HG03439 (cell line): ENCODE data around the gene FES.
"Not testable (repeated sequence)": the region's sequence is repeated elsewhere in the genome, so short reads cannot be mapped to it uniquely, and the experiment has no call there.

Experiments used
- ATAC-seq: cut with Tn5 transposase; IDR thresholded peaks from one replicate; pipeline ENCODE4 v1.9.1; 2021; ENCODE audit warnings: mild to moderate bottlenecking, moderate library complexity; ENCODE audit not compliant: unreplicated experiment

Gene FES

DNA sequence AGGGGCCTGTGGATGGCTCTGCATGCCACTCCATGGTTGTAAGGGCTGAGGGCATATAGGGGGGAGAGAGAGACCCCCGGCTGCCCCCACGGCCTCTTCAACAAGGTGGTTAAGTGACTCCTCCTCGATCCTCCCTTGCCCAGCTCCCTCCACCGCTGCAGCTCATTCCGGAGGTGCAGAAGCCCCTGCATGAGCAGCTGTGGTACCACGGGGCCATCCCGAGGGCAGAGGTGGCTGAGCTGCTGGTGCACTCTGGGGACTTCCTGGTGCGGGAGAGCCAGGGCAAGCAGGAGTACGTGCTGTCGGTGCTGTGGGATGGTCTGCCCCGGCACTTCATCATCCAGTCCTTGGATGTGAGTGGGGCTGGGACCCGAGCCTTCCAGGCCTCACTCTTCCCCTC, 6.5 kb downstream of the FES start:
- no peak for ATAC-seq

DNA sequence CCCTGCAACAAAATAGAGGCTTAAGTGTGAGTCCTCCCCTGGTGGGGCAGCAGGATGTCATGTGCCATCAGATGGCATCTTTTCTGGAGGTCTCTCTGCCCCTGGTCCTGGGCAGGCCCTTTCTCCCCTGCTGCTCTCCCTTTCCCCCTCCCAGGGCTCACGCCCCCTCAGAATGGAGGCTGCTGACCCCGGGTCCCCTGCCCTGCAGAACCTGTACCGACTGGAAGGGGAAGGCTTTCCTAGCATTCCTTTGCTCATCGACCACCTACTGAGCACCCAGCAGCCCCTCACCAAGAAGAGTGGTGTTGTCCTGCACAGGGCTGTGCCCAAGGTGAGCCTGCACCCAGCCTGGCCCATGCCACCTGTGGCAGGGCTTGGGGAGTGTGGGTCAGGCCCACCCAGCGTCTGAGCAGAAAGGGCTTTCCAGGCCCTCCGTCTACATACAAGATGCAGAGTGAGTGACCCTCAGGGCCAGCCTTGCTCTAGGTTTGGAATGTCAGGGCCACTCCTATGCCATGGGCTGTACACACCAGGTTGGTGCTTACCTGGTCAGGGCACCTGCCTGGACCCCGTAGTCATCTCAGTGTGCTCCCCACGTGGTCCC, 7.1 kb downstream of the FES start:
- no peak for ATAC-seq

DNA sequence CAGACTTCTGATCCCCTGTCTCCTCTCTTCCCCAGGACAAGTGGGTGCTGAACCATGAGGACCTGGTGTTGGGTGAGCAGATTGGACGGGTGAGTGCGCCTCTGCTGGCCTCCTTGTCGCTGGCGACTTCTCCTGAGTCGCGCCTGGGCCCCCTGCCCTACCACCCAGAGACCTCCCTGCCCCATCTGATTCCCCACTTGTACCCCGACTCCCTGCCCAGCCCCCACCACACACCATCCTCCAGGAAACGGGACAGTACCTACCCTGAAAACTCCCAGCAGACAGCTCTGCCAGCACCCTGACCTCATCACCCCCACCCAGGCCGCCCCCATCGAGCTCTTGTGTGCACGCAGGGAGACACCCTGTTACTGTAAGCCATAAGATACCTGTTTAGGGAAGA, 7.7 kb downstream of the FES start:
- no peak for ATAC-seq

DNA sequence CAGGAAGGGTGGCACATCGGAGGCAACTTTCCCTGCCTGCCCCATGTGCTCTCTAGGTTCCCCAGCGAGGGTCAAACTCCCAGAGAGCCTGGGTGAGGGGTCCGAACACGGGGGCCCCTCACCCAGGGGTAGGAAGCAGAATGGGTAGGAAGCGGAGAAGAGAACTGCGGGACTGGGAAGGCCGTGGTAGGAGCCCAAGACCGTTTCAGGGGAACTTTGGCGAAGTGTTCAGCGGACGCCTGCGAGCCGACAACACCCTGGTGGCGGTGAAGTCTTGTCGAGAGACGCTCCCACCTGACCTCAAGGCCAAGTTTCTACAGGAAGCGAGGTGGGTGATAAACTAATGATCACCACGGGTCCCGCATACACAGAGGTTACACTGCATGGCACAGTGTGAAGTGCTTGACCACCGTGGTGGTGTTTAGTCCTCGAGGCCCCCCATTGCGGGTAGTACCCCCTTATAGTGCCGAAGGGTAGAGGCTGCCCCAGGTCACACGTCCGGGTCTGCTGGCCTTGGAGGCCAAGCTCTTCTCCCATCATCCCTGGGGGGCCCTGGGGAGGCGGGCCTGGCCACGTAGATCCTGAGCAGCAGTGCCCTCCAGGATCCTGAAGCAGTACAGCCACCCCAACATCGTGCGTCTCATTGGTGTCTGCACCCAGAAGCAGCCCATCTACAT, 8.3 kb downstream of the FES start:
- no peak for ATAC-seq

DNA sequence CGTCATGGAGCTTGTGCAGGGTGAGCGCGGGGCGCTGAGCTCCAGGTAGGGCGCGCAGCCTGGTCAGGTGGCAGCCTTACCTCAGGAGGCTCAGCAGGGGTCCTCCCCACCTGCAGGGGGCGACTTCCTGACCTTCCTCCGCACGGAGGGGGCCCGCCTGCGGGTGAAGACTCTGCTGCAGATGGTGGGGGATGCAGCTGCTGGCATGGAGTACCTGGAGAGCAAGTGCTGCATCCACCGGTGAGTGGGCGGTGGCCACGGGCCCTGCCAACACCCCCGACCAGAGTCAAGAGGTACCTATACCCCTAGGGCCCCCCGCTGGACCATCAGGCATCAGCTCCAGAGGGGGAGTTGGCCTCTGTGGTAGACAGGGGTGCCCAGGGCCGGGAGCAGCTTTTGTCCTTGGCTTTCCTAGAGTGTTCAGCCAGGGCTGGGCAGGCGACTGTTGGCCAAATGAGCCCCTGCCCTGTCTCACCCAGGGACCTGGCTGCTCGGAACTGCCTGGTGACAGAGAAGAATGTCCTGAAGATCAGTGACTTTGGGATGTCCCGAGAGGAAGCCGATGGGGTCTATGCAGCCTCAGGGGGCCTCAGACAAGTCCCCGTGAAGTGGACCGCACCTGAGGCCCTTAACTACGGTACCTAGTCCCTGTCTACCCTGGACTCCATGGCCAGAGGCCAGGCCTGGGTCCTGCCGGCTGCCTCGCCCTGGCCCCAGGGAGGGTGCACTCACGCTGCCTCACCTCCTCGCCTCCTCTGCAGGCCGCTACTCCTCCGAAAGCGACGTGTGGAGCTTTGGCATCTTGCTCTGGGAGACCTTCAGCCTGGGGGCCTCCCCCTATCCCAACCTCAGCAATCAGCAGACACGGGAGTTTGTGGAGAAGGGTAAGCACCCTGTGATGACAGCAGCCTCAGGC, 9.1 kb downstream of the FES start:
- ATAC-seq: no peak

DNA sequence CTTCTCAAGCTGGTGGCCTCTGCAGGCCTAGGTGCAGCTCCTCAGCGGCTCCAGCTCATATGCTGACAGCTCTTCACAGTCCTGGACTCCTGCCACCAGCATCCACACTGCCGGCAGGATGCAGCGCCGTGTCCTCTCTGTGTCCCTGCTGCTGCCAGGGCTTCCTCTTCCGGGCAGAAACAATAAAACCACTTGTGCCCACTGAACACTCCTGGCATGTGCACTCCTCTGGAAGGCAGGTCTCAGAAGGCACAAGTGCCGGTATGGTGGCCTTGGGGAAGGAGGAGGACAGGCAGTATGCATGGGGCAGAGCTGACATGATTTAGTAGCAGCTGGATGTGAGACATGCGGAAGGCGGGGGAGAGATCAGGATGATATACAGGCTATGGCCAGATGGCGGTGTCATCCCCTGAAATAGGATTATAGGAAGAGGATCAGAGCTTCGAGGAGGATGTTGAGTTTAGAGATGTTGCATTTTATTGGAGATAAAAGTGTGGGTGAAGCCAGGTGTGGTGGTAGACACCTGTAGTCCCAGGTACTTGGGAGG, 11.3 kb downstream of the FES start:
- ATAC-seq: no peak

DNA sequence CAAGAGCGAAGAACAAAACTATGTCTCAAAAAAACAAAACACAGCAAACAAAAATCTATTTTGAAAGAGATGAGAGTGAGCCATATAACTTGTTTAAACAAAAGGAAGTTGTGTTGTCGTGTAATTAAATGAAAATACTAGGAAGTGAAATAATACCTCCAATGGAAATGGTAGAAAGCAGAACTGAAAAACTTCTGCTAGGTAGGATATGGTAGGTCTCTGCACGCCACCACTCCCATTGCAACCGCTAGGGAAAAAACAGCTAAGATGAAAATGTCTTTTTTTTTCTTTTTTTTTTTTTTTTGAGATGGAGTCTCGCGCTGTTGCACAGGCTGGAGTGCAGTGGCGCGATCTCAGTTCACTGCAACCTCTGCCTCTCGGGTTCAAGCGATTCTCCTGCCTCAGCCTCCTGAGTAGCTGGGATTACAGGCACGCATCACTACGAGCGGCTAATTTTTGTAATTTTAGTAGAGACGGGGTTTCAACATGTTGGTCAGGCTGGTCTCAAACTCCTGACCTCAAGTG, 12.9 kb downstream of the FES start:
- ATAC-seq: not testable (repeated sequence)

DNA sequence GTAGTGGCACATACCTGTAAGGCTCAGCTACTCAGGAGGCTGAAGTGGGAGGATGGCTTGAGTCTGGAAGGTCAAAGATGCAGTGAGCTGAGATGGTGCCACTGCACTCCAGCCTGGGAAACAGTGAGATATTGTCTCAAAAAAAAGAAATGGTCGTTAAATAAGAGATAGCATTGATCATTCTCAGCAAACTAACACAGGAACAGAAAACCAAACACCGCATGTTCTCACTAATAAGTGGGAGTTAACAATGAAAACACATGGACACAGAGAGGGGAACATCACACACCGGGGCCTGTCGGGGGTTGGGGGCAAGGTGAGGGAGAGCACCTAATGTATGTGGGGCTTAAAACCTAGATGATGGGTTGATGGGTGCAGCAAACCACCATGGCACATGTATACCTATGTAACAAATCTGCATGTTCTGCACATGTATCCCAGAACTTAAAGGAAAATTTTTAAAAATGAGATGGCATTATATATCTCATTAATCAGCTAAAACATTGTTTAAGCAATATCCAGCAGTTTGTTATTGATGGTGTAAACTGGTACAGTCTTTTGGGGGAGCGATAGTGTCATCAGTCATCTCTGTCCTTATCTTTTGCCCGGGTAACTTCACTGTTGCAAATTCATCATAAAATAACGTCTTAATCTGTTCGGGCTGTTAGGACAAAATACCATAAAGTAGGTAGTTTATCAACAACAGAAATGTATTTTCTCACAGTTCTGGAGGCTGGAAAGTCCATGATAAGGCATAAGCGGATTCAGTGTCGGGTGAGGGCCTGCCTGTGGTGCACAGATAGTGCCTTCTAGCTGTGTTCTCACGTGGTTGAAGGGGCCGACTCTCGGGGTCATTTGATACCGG, 17.1 kb downstream of the FES start:
- no peak for ATAC-seq

DNA sequence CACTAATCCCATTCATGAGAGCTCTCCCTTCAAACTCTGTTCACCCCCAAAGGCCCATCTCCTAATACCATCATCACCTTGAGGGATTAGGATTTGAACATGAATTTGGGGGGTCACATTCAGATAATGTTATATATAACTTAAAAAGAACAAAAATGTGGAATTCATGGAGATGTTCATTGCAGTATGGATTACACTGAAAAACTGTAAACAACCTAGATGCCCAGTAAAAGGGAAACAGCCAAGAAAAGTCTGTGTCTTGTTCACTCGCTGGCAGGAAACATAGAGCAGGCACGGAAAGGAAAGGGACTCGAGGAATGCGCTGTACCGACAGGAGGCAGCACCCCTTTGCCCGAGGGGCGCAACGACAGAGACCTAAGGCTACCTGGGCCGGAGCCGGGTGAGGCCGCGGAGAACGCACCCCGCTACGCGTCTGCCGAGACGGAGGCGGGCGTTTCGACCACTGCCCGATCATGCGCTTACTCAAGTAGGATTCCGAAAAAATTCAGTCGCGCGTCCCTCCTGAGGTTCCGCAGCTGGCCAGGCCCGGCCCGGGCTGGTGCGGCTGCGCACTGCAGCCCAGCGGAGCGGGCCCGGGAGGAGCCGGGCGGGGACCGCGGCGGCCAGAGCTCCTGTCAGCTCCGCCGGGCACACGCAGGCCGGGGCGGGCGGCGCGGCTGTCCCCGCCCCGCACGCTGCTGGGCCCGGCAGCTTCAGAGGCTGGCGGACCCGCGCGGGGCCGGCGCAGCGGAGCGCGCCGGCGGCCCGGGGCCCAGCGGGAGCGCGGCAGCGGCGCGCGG, 17.9 kb downstream of the FES start:
- peak; percentile 66 for ATAC-seq

DNA sequence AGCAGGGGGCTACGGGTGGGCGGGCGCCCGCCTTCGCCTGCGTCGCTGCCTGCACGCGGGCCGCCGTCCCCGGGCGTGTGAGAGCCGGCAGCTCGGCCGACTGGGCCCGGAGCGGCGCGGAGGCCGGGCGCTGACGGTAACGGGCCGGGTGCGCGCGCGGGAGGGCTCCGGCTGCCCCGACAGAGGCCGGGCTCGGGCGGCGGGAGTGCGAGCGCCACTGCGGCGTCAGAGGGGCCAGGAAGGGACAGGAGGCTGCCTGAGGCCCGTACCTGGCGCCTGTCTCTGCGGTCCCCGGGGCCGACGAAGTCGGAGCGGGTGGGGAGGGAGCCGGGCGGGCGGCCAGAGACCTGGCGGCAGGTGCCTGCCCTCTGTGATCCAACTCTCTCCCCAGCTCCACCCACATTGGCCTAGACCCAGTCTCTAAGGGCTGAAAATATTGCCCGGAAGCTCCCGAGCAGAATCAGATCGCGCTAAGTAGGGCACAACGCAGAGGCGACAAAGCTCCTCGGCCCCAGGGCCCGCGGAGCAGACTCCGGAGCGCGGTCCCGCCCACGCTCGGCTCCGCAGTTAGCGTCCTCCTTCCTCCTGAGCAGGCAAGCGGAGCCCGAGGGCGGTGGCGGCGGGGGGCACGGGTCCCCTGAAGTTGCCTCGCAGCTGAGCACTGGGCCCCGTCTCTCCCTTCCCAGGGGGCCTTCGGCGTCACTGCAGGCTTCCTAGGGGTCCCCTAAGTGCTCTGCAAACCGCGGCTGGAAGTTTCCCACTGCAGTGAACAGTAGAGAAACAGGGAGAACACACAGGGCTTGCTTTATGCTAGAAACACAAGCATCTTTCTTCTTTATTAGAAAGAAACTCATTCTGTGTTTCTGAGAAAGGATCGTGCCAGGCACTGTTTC, 18.8 kb downstream of the FES start, which contains the start of gene MAN2A2:
TSS of gene MAN2A2 (plus strand) at position 463 of the 893 bp plus-strand sequence. CDS start 906 bp downstream, outside the sequence.
- peak; percentile 45 for ATAC-seq

DNA sequence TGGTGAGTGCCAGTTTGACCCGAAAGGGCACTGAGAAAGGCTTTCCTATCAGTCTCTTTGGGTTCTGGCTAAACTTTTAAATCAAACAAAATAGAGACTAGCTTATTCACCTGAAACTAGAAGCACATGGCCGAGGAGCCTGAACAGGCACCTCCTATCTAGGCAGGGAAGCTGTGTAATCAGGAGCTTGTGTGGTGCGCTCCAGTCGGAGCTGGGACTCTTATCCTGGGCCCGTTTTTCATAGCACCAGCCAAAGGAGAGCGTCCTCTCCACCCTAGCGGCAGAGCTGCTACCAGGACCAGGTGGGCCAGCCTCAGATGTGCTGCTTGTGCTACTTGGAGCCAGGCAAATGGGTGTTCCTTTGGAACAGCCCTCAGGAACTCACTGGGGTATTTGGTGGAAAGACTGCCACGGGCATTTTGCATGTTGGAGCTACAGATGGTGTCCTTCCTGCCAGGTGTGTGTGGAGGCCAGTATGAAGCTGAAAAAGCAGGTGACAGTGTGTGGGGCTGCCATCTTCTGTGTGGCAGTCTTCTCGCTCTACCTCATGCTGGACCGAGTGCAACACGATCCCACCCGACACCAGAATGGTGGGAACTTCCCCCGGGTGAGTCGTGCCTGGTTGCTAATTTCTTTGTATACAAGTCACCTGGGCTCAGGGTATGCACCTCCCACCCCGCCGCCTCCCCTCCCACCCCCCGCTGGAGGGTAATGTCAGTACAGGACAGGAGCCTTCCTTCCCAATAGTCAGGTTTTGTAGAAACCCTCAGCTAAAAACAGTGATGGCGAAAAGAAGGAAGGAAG, 19.6 kb downstream of the FES start:
- ATAC-seq: no peak

DNA sequence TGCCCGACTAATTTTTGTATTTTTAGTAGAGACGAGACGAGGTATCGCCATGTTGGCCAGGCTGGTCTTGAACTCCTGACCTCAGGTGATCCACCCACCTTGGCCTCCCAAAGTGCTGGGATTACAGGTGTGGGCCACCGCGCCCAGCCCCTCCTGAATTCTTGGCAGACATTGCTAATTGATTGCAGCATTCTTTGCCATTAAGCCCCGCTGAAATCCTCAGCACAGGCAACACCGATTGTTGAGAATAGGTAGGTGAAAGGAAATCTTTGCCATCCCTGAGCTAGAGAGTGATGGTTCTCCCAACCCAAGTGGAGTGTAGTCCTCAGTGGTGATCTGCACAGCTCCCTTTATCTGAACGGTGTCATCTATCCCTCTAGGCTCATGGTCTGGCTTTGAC, 20.4 kb downstream of the FES start:
- no peak for ATAC-seq

DNA sequence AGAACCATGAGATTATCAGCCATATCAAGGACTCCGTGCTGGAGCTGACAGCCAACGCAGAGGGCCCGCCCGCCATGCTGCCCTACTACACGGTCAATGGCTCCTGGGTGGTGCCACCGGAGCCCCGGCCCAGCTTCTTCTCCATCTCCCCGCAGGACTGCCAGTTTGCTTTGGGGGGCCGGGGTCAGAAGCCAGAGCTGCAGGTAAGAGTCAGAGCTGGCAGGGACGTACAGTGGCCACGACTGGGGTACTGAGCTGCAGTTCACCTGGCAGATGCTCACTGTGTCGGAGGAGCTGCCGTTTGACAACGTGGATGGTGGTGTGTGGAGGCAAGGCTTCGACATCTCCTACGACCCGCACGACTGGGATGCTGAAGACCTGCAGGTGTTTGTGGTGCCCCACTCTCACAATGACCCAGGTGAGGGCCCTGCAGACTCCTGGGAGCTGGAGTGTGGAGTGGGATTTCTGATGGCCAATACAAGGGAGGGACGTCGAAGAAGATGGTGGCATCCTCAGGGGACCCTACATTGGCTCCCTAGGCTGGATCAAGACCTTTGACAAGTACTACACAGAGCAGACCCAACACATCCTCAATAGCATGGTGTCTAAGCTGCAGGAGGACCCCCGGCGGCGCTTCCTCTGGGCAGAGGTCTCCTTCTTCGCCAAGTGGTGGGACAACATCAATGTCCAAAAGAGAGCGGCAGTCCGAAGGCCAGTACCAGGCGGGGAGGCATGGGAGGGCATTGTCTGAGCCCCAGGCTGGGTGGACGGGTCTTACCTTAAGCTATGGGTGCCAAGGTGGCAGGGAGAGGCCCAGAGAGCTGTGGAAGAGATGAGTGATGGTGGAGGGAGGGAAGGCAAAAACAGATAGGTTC, 21.2 kb downstream of the FES start:
- no peak for ATAC-seq

DNA sequence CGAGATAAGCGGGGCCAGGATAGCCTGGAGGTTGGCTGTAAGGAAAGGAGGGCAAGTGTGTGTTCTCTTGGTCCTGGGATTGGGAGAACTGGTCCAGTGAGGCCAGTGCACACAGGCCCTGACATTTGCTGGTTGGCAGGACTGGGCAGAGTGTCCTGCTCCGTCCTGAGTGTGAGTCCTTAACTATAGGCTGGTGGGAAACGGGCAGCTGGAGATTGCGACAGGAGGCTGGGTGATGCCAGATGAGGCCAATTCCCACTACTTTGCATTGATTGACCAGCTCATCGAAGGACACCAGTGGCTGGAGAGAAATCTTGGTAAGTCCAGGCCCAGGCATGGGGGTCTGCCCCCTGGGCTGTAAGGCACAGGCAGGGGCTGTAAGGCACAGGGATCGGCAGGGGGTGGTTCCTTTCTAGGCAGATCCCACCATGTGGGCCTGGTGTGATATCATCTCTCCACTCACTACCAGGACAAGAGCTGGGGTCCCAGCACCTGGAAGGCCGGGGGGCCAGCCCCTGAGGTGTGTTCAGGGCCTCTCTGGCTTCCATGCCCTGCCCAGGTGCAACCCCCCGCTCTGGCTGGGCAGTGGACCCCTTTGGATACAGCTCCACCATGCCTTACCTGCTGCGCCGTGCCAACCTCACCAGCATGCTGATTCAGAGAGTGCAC, 22.0 kb downstream of the FES start:
- no peak for ATAC-seq

DNA sequence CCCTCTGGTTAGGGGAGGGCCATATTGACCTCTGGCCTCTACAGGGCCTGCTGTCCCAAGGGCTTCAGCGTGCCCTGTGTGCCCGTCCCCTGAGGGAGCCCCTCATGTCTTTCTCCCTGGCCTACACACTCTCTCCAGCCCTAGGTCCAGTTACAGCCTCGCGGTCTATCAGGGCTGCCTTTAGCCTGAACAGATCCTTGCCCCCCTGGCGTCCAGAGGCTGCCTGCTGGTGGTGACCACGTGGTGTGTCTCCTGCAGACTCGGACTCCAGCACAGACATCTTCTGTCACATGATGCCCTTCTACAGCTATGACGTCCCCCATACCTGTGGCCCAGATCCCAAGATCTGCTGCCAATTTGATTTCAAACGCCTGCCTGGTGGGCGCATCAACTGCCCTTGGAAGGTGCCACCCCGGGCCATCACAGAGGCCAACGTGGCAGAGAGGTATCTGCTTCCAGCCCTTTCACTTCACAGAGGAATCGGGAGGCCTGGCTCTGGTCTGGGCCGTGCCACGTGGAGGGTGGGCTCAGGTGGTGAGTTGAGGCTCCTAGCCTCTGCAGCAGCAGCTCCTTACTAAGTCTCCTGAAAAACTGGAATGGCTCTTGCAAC, 22.9 kb downstream of the FES start:
- ATAC-seq: no peak
